Upper lobe of left lung (tissue), 4 donors: ENCODE results near the gene CRTC3.

Experiments
- EP300 ChIP-seq, 4 donors: sonication (generic); formaldehyde crosslinking; IDR thresholded peaks; one replicate each; pipeline ENCODE4 v1.5.1; 2017; ENCODE audit warnings: antibody characterized with exemption in 4 of 4, control low read depth in 2 of 4
- POLR2A ChIP-seq, 4 donors: fragments of 450-650 bp; IDR thresholded peaks; one replicate each; pipeline ENCODE4 v1.5.1; 2016 to 2017; ENCODE audit warnings: antibody characterized with exemption in 4 of 4, mild to moderate bottlenecking in 2 of 4
- POLR2AphosphoS5 ChIP-seq, 2 donors: sonication (generic); formaldehyde crosslinking; IDR thresholded peaks; one replicate each; pipeline ENCODE4 v1.5.1; 2017; ENCODE audit warnings: antibody characterized with exemption in 2 of 2
- TF ChIP-seq, protein P1 (sequence below), 6 experiments: fragments of 450-650 bp in 4 of 6; fragments of 200-600 bp in 2 of 6; sonication (generic) in 2 of 6; IDR thresholded peaks; one replicate each; pipeline ENCODE4 v1.5.1; 2016 to 2019; ENCODE audit warnings: antibody characterized with exemption in 6 of 6

DNA sequence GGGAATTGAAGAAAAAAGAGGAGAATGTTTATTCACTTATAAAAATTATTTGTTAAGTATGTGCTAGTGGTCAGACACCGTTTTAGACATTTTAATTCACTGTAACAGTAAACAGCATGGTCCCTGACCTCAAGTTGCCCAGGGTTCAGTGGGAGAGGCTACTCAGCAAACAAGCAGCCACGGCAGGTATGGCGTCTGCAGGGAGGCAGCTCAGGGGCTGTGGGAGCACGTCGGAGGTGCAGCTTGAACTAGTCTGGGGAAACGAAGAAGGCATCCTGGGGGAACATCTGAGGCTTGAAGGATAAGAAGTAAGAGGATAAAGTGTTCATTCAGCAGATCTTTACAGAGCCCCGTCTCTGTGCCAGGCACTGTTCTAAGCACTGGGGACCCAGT lies 66.0 kb downstream of the CRTC3 start:
- TF ChIP-seq POLR2A (IDR thresholded peaks at IDR 0.05) = no peak
- TF ChIP-seq, protein P1, sequence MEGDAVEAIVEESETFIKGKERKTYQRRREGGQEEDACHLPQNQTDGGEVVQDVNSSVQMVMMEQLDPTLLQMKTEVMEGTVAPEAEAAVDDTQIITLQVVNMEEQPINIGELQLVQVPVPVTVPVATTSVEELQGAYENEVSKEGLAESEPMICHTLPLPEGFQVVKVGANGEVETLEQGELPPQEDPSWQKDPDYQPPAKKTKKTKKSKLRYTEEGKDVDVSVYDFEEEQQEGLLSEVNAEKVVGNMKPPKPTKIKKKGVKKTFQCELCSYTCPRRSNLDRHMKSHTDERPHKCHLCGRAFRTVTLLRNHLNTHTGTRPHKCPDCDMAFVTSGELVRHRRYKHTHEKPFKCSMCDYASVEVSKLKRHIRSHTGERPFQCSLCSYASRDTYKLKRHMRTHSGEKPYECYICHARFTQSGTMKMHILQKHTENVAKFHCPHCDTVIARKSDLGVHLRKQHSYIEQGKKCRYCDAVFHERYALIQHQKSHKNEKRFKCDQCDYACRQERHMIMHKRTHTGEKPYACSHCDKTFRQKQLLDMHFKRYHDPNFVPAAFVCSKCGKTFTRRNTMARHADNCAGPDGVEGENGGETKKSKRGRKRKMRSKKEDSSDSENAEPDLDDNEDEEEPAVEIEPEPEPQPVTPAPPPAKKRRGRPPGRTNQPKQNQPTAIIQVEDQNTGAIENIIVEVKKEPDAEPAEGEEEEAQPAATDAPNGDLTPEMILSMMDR (IDR thresholded peaks at IDR 0.05) = no peak
- no peak for TF ChIP-seq POLR2AphosphoS5 (IDR thresholded peaks at IDR 0.05)
- TF ChIP-seq EP300 (IDR thresholded peaks at IDR 0.05) = no peak
